Activated naive CD8-positive, alpha-beta T cell treated with anti-CD3 and anti-CD28 coated beads, Interleukin-2, amount 50 U/mL, for 24 hours (primary cell): ENCODE data around the gene TDRKH.

Experiments used
- ATAC-seq: fragments of 150-1000 bp; cut with Tn5 transposase; one replicate; pipeline ENCODE4 v1.10.0; 2021
- DNase-seq: peaks from one replicate; pipeline ENCODE4 v3.0.0; 2021
- H3K27ac Mint-ChIP-seq: one replicate; pipeline ENCODE4 v1.8.0; 2021; ENCODE audit warnings: mild to moderate bottlenecking, mixed read lengths
- H3K27me3 Mint-ChIP-seq: one replicate; pipeline ENCODE4 v1.8.0; 2021; ENCODE audit warnings: mixed read lengths
- H3K36me3 Mint-ChIP-seq: one replicate; pipeline ENCODE4 v1.8.0; 2021; ENCODE audit warnings: low read depth, mixed read lengths
- H3K4me1 Mint-ChIP-seq: one replicate; pipeline ENCODE4 v1.8.0; 2021; ENCODE audit warnings: mixed read lengths
- H3K4me3 Mint-ChIP-seq: one replicate; pipeline ENCODE4 v1.8.0; 2021; ENCODE audit warnings: mild to moderate bottlenecking, moderate library complexity, mixed read lengths
- H3K9me3 Mint-ChIP-seq: one replicate; pipeline ENCODE4 v1.8.0; 2021; ENCODE audit warnings: mixed read lengths

The TDRKH gene

GRCh38 chr1:151830055-151830454 lies 39.8 kb upstream of the TDRKH start:
- peaks cover 85% of the 10 kb centered on the region for H3K4me1 Mint-ChIP-seq

GRCh38 chr1:151829352-151830046 lies 39.2 kb upstream of the TDRKH start:
- H3K9me3 Mint-ChIP-seq: no peaks in the 10 kb centered on the region
- no peak for DNase-seq
- H3K4me1 Mint-ChIP-seq: peaks cover 82% of the 10 kb centered on the region
- H3K36me3 Mint-ChIP-seq: no peaks in the 10 kb centered on the region
- H3K27ac Mint-ChIP-seq: peak overlapping the region; percentile 75
- H3K4me3 Mint-ChIP-seq: peak overlapping the region; percentile 10
- ATAC-seq: no peak
- no peaks in the 10 kb centered on the region for H3K27me3 Mint-ChIP-seq

More at GRCh38 chr1:151830055-151830454, 39.8 kb upstream of the TDRKH start:
- H3K4me3 Mint-ChIP-seq: no peak overlapping the region
- H3K36me3 Mint-ChIP-seq: no peaks in the 10 kb centered on the region
- H3K27me3 Mint-ChIP-seq: no peaks in the 10 kb centered on the region
- ATAC-seq (no peak), DNase-seq (no peak)
- no peaks in the 10 kb centered on the region for H3K9me3 Mint-ChIP-seq
- no peak overlapping the region for H3K27ac Mint-ChIP-seq

GRCh38 chr1:151828921-151829320 lies 38.6 kb upstream of the TDRKH start:
- Mint-ChIP-seq H3K27ac (peak overlapping the region; percentile 75), H3K9me3 (no peaks in the 10 kb centered on the region), H3K4me3 (peak overlapping the region; percentile 10), H3K36me3 (no peaks in the 10 kb centered on the region), H3K4me1 (peaks cover 77% of the 10 kb centered on the region), H3K27me3 (no peaks in the 10 kb centered on the region)
- no peak for DNase-seq
- no peak for ATAC-seq

- Mint-ChIP-seq H3K4me1 (peaks cover 73% of the 10 kb centered on the region), H3K27me3 (no peaks in the 10 kb centered on the region), H3K9me3 (no peaks in the 10 kb centered on the region), H3K36me3 (no peaks in the 10 kb centered on the region), H3K4me3 (peak overlapping the region; percentile 1), H3K27ac (no peak overlapping the region)
- ATAC-seq (no peak), DNase-seq (no peak)
Observed at GRCh38 chr1:151827853-151828252, 37.6 kb upstream of the TDRKH start.

- Mint-ChIP-seq H3K4me3 (peak overlapping the region; percentile 60), H3K27ac (peak overlapping the region; percentile 70), H3K4me1 (peaks cover 82% of the 10 kb centered on the region), H3K36me3 (no peaks in the 10 kb centered on the region), H3K27me3 (no peaks in the 10 kb centered on the region), H3K9me3 (no peaks in the 10 kb centered on the region)
- ATAC-seq (peak; percentile 33), DNase-seq (peak; percentile 55)
Observed at GRCh38 chr1:151825751-151826660, 35.7 kb upstream of the TDRKH start.

GRCh38 chr1:151825204-151825603 lies 34.9 kb upstream of the TDRKH start:
- Mint-ChIP-seq H3K4me3 (peak overlapping the region; percentile 60), H3K27ac (no peak overlapping the region)

GRCh38 chr1:151823175-151823574 lies 32.9 kb upstream of the TDRKH start:
- no peak for ATAC-seq
- Mint-ChIP-seq H3K36me3 (no peaks in the 10 kb centered on the region), H3K27ac (no peak overlapping the region), H3K27me3 (no peaks in the 10 kb centered on the region), H3K4me3 (no peak overlapping the region), H3K4me1 (peaks cover 71% of the 10 kb centered on the region), H3K9me3 (no peaks in the 10 kb centered on the region)
- no peak for DNase-seq

More at GRCh38 chr1:151825204-151825603, 34.9 kb upstream of the TDRKH start:
- ATAC-seq (no peak), DNase-seq (no peak)
- Mint-ChIP-seq H3K36me3 (no peaks in the 10 kb centered on the region), H3K27me3 (no peaks in the 10 kb centered on the region), H3K9me3 (no peaks in the 10 kb centered on the region), H3K4me1 (peaks cover 84% of the 10 kb centered on the region)

GRCh38 chr1:151822404-151822803 lies 32.1 kb upstream of the TDRKH start:
- Mint-ChIP-seq H3K27me3 (no peaks in the 10 kb centered on the region), H3K27ac (peak overlapping the region; percentile 29), H3K4me1 (peaks cover 64% of the 10 kb centered on the region), H3K36me3 (no peaks in the 10 kb centered on the region), H3K4me3 (peak overlapping the region; percentile 39), H3K9me3 (no peaks in the 10 kb centered on the region)
- peak; percentile 59 for DNase-seq
- ATAC-seq: peak; percentile 55

GRCh38 chr1:151820940-151821339 lies 30.6 kb upstream of the TDRKH start:
- H3K9me3 Mint-ChIP-seq: no peaks in the 10 kb centered on the region
- H3K27ac Mint-ChIP-seq: no peak overlapping the region
- H3K4me1 Mint-ChIP-seq: peaks cover 57% of the 10 kb centered on the region
- H3K27me3 Mint-ChIP-seq: peaks cover 3% of the 10 kb centered on the region
- ATAC-seq: no peak
- peaks cover 2% of the 10 kb centered on the region for H3K36me3 Mint-ChIP-seq
- DNase-seq: no peak
- no peak overlapping the region for H3K4me3 Mint-ChIP-seq

GRCh38 chr1:151819976-151820623 lies 29.8 kb upstream of the TDRKH start:
- H3K27ac Mint-ChIP-seq: peak overlapping the region; percentile 30
- no peak overlapping the region for H3K4me3 Mint-ChIP-seq
- peaks cover 3% of the 10 kb centered on the region for H3K27me3 Mint-ChIP-seq
- peak; percentile 66 for ATAC-seq
- H3K4me1 Mint-ChIP-seq: peaks cover 58% of the 10 kb centered on the region
- DNase-seq: no peak
- H3K36me3 Mint-ChIP-seq: peaks cover 2% of the 10 kb centered on the region
- no peaks in the 10 kb centered on the region for H3K9me3 Mint-ChIP-seq

- Mint-ChIP-seq H3K4me3 (no peak overlapping the region), H3K36me3 (peaks cover 2% of the 10 kb centered on the region), H3K27ac (peak overlapping the region; percentile 30), H3K9me3 (no peaks in the 10 kb centered on the region), H3K27me3 (peaks cover 3% of the 10 kb centered on the region), H3K4me1 (peaks cover 57% of the 10 kb centered on the region)
- DNase-seq (no peak), ATAC-seq (no peak)
Observed at GRCh38 chr1:151819227-151819835, 29.0 kb upstream of the TDRKH start.

- H3K4me1 Mint-ChIP-seq: peaks cover 47% of the 10 kb centered on the region
- ATAC-seq: no peak
- H3K27ac Mint-ChIP-seq: no peak overlapping the region
Observed at GRCh38 chr1:151817353-151817730, 27.0 kb upstream of the TDRKH start.

GRCh38 chr1:151816548-151817352 lies 26.4 kb upstream of the TDRKH start:
- no peak overlapping the region for H3K27ac Mint-ChIP-seq
- DNase-seq (no peak), ATAC-seq (no peak)
- no peaks in the 10 kb centered on the region for H3K9me3 Mint-ChIP-seq
- H3K4me1 Mint-ChIP-seq: peaks cover 41% of the 10 kb centered on the region
- H3K4me3 Mint-ChIP-seq: no peak overlapping the region
- H3K36me3 Mint-ChIP-seq: peaks cover 2% of the 10 kb centered on the region
- H3K27me3 Mint-ChIP-seq: peaks cover 3% of the 10 kb centered on the region

More at GRCh38 chr1:151817353-151817730, 27.0 kb upstream of the TDRKH start:
- Mint-ChIP-seq H3K4me3 (no peak overlapping the region), H3K36me3 (peaks cover 2% of the 10 kb centered on the region), H3K27me3 (peaks cover 3% of the 10 kb centered on the region), H3K9me3 (no peaks in the 10 kb centered on the region)
- DNase-seq: no peak
